Activated CD4-positive, alpha-beta memory T cell treated with anti-CD3 and anti-CD28 coated beads, Interleukin-2, amount 10 ng/mL, durations not matched to agents 7 days and 5 days (primary cell): Measurements from ENCODE around the gene FOXD2. TPM values are rescaled to one million over a fixed set of nuclear protein-coding genes. Genes with fewer than 3 reads are reported as not detected.

ENCODE experiments used
- CTCF ChIA-PET: fragments of 350-600 bp; sonication (Branson Sonifier 250); formaldehyde crosslinking; loops from one replicate; lab custom pipeline; 2021; ENCODE audit warnings: antibody characterized with exemption, inconsistent platforms; lab: Charles Lee
- POLR2A ChIA-PET: fragments of 350-600 bp; sonication (Branson Sonifier 250); formaldehyde crosslinking; loops from one replicate; lab custom pipeline; 2021; ENCODE audit warnings: antibody characterized with exemption; lab: Charles Lee
- DNase-seq: peaks from one replicate; pipeline ENCODE4 v3.0.0-alpha.2; 2020
- H3K27ac Mint-ChIP-seq: one replicate; pipeline ENCODE4 v1.8.0; 2021; ENCODE audit warnings: mild to moderate bottlenecking, mixed read lengths
- H3K27me3 Mint-ChIP-seq: one replicate; pipeline ENCODE4 v1.8.0; 2021; ENCODE audit warnings: mixed read lengths
- H3K36me3 Mint-ChIP-seq: one replicate; pipeline ENCODE4 v1.8.0; 2021; ENCODE audit warnings: low read depth, mixed read lengths
- H3K4me1 Mint-ChIP-seq: one replicate; pipeline ENCODE4 v1.8.0; 2021; ENCODE audit warnings: mixed read lengths
- H3K4me3 Mint-ChIP-seq: one replicate; pipeline ENCODE4 v1.8.0; 2021; ENCODE audit warnings: mild to moderate bottlenecking, mixed read lengths
- H3K9me3 Mint-ChIP-seq: one replicate; pipeline ENCODE4 v1.8.0; 2021; ENCODE audit warnings: mixed read lengths
- total RNA-seq, 2 experiments: library from RNA; stranded (reverse); gene quantifications; one replicate each; pipeline ENCODE4 v1.2.3, GENCODE V29; 2021

FOXD2 gene
- total RNA-seq, 2 experiments from 2014 or later = 0.65 to 0.68 TPM

- Mint-ChIP-seq H3K4me1 (no peaks in the 10 kb centered on the region), H3K9me3 (no peaks in the 10 kb centered on the region), H3K27ac (no peak overlapping the region), H3K36me3 (no peaks in the 10 kb centered on the region), H3K4me3 (no peak overlapping the region), H3K27me3 (peaks cover 9% of the 10 kb centered on the region)
- POLR2A ChIA-PET = no interaction called here
- CTCF ChIA-PET = no interaction called here
- DNase-seq = no peak
Observed at GRCh38 chr1:47485817-47486216, 48.0 kb downstream of the FOXD2 start.

- no peaks in the 10 kb centered on the region for H3K9me3 Mint-ChIP-seq
- H3K4me3 Mint-ChIP-seq = no peak overlapping the region
- POLR2A ChIA-PET = no interaction called here
- CTCF ChIA-PET = no interaction called here
- no peak for DNase-seq
- H3K36me3 Mint-ChIP-seq = no peaks in the 10 kb centered on the region
- no peak overlapping the region for H3K27ac Mint-ChIP-seq
- H3K4me1 Mint-ChIP-seq = no peaks in the 10 kb centered on the region
- peaks cover 12% of the 10 kb centered on the region for H3K27me3 Mint-ChIP-seq
Observed at GRCh38 chr1:47487332-47487731, 49.5 kb downstream of the FOXD2 start.

- no peak overlapping the region for H3K27ac Mint-ChIP-seq
- no peaks in the 10 kb centered on the region for H3K36me3 Mint-ChIP-seq
- ChIA-PET POLR2A (no interaction called here), CTCF (no interaction called here)
- no peak for DNase-seq
- H3K4me1 Mint-ChIP-seq = no peaks in the 10 kb centered on the region
- no peak overlapping the region for H3K4me3 Mint-ChIP-seq
- peaks cover 12% of the 10 kb centered on the region for H3K27me3 Mint-ChIP-seq
- H3K9me3 Mint-ChIP-seq = no peaks in the 10 kb centered on the region
Observed at GRCh38 chr1:47487850-47488450, 50.1 kb downstream of the FOXD2 start.

Other genes with a start within 250 kb of the FOXD2 start
- gene PDZK1IP1, start 248.0 kb upstream of the FOXD2 start, total RNA-seq = not detected
- not detected for gene TAL1, start 205.8 kb upstream of the FOXD2 start, total RNA-seq
- 10 to 100 TPM; 40.4 to 40.8 TPM for gene STIL, start 123.9 kb upstream of the FOXD2 start, total RNA-seq
- 100 to 1,000 TPM in 1 of 2 experiments, 10 to 100 TPM in 1; 99.3 to 106 TPM for gene CMPK1, start 104.3 kb upstream of the FOXD2 start, total RNA-seq
- gene FOXE3, start 21.8 kb upstream of the FOXD2 start, total RNA-seq = not detected